K562 (cell line): Measurements from ENCODE around the gene MAML3. TPM values are rescaled to one million over a fixed set of nuclear protein-coding genes. Genes with fewer than 3 reads are reported as not detected.

ENCODE experiments used
- ATAC-seq: fragments of 200-7000 bp; cut with Tn5 transposase; 3 replicates; pipeline ENCODE4 v1.9.1; 2020; ENCODE audit warnings: moderate library complexity
- BruUV-seq: library from RNA; stranded (reverse); fragments of 400-500 nt; replicated peaks from 2 replicates; lab custom pipeline; 2021; lab: Mats Ljungman, UMichigan
- CTCF ChIA-PET: fragments of 300-600 bp; formaldehyde crosslinking; extraction: SDS; loops from one replicate; lab custom pipeline; 2021; ENCODE audit warnings: low intra/inter-chr PET ratio; lab: Yijun Ruan, JAX
- POLR2A ChIA-PET: fragments of 300-600, 350-650 bp; sonication (Branson Sonifier 250); formaldehyde crosslinking; extraction: SDS; loops from one replicate; lab custom pipeline; 2021; ENCODE audit warnings: antibody characterized with exemption, inconsistent platforms; lab: Yijun Ruan, JAX
- DNase-seq, 4 experiments: peaks; one replicate each; pipeline versions ENCODE4 v3.0.0 to v3.0.0-alpha.2; 2011 to 2018; ENCODE audit warnings: low spot score in 3 of 4, mixed read lengths in 3 of 4; ENCODE audit errors: extremely low read depth in 1 of 4
- FAIRE-seq: peaks from 2 replicates; lab custom pipeline; 2011; peaks lifted over from hg19 to GRCh38; lab: Jason Lieb, UNC
- H2AFZ ChIP-seq: 2 replicates; pipeline ENCODE4 v1.6.0; 2011; ENCODE audit warnings: low read depth, low read length, control low read depth, inconsistent platforms
- H3K27ac ChIP-seq: fragments of 200-600 bp; 3 replicates; pipeline ENCODE4 v1.8.0; 2011; ENCODE audit warnings: low read depth, mild to moderate bottlenecking, control low read depth, inconsistent platforms, low read length, moderate library complexity, mixed read lengths; ENCODE audit errors: extremely low read depth
- H3K27me3 ChIP-seq, 2 experiments: fragments of 300-600 bp in 1 of 2; 2 replicates in 1 of 2; 3 replicates in 1 of 2; pipeline versions ENCODE4 v1.6.0 to v1.8.0; 2011; ENCODE audit warnings: inconsistent platforms in 2 of 2, low read length in 2 of 2, mild to moderate bottlenecking in 1 of 2, mixed read lengths in 1 of 2, moderate library complexity in 1 of 2; ENCODE audit not compliant: control insufficient read depth in 2 of 2, insufficient read depth in 2 of 2
- H3K36me3 ChIP-seq: fragments of 300-600 bp; 3 replicates; pipeline ENCODE4 v1.8.0; 2011; ENCODE audit warnings: mild to moderate bottlenecking, low read length, inconsistent platforms; ENCODE audit not compliant: control insufficient read depth, insufficient read depth
- H3K4me1 ChIP-seq, 2 experiments: fragments of 200-600 bp in 1 of 2; replicated peaks in 1 of 2; 2 replicates in 1 of 2; 3 replicates in 1 of 2; pipeline versions ENCODE4 v1.5.1 to v1.8.0; 2011; ENCODE audit warnings: inconsistent platforms in 2 of 2, low read length in 2 of 2, mild to moderate bottlenecking in 1 of 2, mixed read lengths in 1 of 2, moderate library complexity in 1 of 2; ENCODE audit not compliant: control insufficient read depth in 2 of 2, insufficient read depth in 2 of 2
- H3K4me2 ChIP-seq: 2 replicates; pipeline ENCODE4 v1.6.1; 2011; ENCODE audit warnings: low read length, control low read depth, inconsistent platforms, mixed read lengths; ENCODE audit not compliant: insufficient read depth
- H3K4me3 ChIP-seq: fragments of 200-600 bp; sonication (generic), shearing (Covaris generic); 2 replicates; pipeline ENCODE4 v1.5.1; 2016; ENCODE audit warnings: control low read depth, inconsistent platforms
- H3K79me2 ChIP-seq: fragments of 200-600 bp; 3 replicates; pipeline ENCODE4 v1.8.0; 2011; ENCODE audit warnings: low read length, inconsistent platforms; ENCODE audit not compliant: control insufficient read depth, insufficient read depth
- H3K9ac ChIP-seq, 2 experiments: 2 replicates each; pipeline versions ENCODE4 v1.6.0 to v1.6.1; 2011; ENCODE audit warnings: low read depth in 2 of 2, low read length in 2 of 2, control low read depth in 1 of 2, inconsistent platforms in 1 of 2, mild to moderate bottlenecking in 1 of 2, mixed read lengths in 1 of 2; ENCODE audit not compliant: insufficient read depth in 1 of 2
- H3K9me1 ChIP-seq: one replicate; pipeline ENCODE4 v1.6.0; 2011; ENCODE audit warnings: inconsistent platforms, mild to moderate bottlenecking, low read length, moderate library complexity; ENCODE audit not compliant: control insufficient read depth, insufficient read depth
- H3K9me3 ChIP-seq: replicated peaks from 2 replicates; pipeline ENCODE4 v1.5.1; 2011; ENCODE audit warnings: low read depth, low read length, inconsistent platforms; ENCODE audit not compliant: control insufficient read depth, insufficient read depth
- H4K20me1 ChIP-seq: replicated peaks from 2 replicates; pipeline ENCODE4 v1.6.1; 2011; ENCODE audit warnings: low read length, inconsistent platforms, mixed read lengths; ENCODE audit not compliant: control insufficient read depth, insufficient read depth
- ASH1L ChIP-seq: fragments of 450-650 bp; IDR thresholded peaks from 2 replicates; pipeline ENCODE4 v1.6.1; 2018; ENCODE audit warnings: borderline replicate concordance, mild to moderate bottlenecking, low read depth; ENCODE audit not compliant: partially characterized antibody
- BCOR ChIP-seq: fragments of 450-650 bp; IDR thresholded peaks from 2 replicates; pipeline ENCODE4 v1.6.1; 2016
- HLTF ChIP-seq: fragments of 450-650 bp; IDR thresholded peaks from 2 replicates; pipeline ENCODE4 v1.6.1; 2016
- NR2C1 ChIP-seq, 2 experiments: fragments of 450-650 bp; IDR thresholded peaks; 2 replicates each; pipeline ENCODE4 v1.6.1; 2017; ENCODE audit warnings: mild to moderate bottlenecking in 2 of 2, antibody characterized with exemption in 1 of 2, inconsistent platforms in 1 of 2, missing compliant biosample characterization in 1 of 2, missing genetic modification characterization in 1 of 2
- XRCC5 ChIP-seq: fragments of 200-400 bp; formaldehyde crosslinking; IDR thresholded peaks from 2 replicates; pipeline ENCODE4 v1.6.1; 2017; ENCODE audit warnings: low read depth, mild to moderate bottlenecking, low read length
- WGBS: fragments of 100-300 bp; shearing (Covaris generic); methylation state at CpG from one replicate; pipeline ENCODE4 v1.1.6; 2016; ENCODE audit warnings: low coverage, mixed read lengths; ENCODE audit not compliant: insufficient coverage; ENCODE audit errors: missing lambda C conversion rate; 5-methylcytosine and 5-hydroxymethylcytosine counted together
- in situ Hi-C: fragments of 300-500 bp; cut with MboI; formaldehyde crosslinking; loops from 4 replicates; pipeline ENCODE4 v1.15.0; 2018; ENCODE audit warnings: inconsistent platforms, mixed read lengths
- intact Hi-C: fragments of 100-400 bp; cut with micrococcal nuclease; formaldehyde crosslinking; loops from 2 replicates; pipeline ENCODE4 v1.14.2; 2022
- polyA plus RNA-seq, 8 experiments: library from polyadenylated mRNA; depleted of rRNA in 4 of 8; stranded (reverse) in 5 of 8; unstranded in 3 of 8; fragments of >200 nt; fragmentation: Nextera tagmentation in 2 of 8; fragmentation: Illumina TruSeq in 1 of 8; extraction: Ambion mirVana in 2 of 8; extraction: Trizol in 1 of 8; gene quantifications; 2 replicates each; pipeline versions ENCODE4 v1.2.1 to v1.2.3, GENCODE V29; 2011 to 2014; ENCODE audit warnings: inconsistent platforms in 1 of 8, missing spikeins in 1 of 8
- total RNA-seq, 7 experiments: library from RNA; depleted of rRNA in 6 of 7; stranded (reverse); fragments of >200 nt in 6 of 7; fragmentation: Illumina TruSeq in 2 of 7; extraction: Trizol in 2 of 7; gene quantifications; 2 replicates each; pipeline versions ENCODE4 v1.2.1 to v1.2.3, GENCODE V29; 2011 to 2021; ENCODE audit warnings: low replicate concordance in 1 of 7
- TF ChIP-seq, protein P1 (sequence below): fragments of 250-450 bp; sonication (Bioruptor Pico); IDR thresholded peaks from 2 replicates; pipeline ENCODE4 v1.9.0; 2021; ENCODE audit warnings: mild to moderate bottlenecking, inconsistent platforms
- TF ChIP-seq, protein P2 (sequence below): fragments of 250-450 bp; sonication (Bioruptor Pico); IDR thresholded peaks from 2 replicates; pipeline ENCODE4 v1.4.0; 2020; ENCODE audit warnings: borderline replicate concordance

MAML3 gene
- total and polyA plus RNA-seq, 9 of the 15 experiments (the other 6 are each of a cell fraction or from before 2014, with no cell fraction given): 0.01 to 0.55 (median 0.25) TPM

DNA sequence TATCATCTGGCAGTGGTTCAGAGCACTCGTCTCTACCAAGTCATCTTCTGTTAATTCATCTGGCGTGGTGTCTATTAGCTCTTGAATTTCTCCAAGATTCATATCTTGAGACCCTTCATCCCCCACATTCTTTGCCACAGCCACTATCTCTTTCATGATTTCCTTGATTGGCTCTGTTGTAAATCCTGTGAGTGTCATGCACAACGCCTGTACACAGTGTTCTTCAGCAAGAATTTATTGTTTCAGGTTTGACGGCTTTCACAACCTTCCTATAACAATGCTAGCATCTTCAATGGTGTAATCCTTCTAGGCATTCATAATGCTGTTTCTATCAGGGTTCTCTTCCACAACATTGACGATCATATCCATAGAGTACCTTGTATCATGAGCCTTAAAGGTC, 457.5 kb downstream of the MAML3 start:
- peaks cover 6 to 10% of the 10 kb centered on the region in 2 experiments; a peak in 4 of 5 replicates for H3K4me1 ChIP-seq
- no peaks in the 10 kb centered on the region for H4K20me1 ChIP-seq
- H3K36me3 ChIP-seq: peaks cover 7% of the 10 kb centered on the region; the same call in 1 of the 3 replicates
- ChIA-PET CTCF (no interaction called here), POLR2A (interaction anchor here (0.5 to 1.5 kb wide), 2 partner anchors 12 to 598 kb away, joined by 4 to 5 read pairs; no protein-coding TSS in a partner anchor)
- WGBS: 68% methylated on average over 5 of the region's 5 CpGs
- H3K9ac ChIP-seq: no peak overlapping the region
- in situ Hi-C loops (no loop called here), intact Hi-C loops (no loop called here)
- no peak overlapping the region for H2AFZ ChIP-seq
- DNase-seq (no peak), FAIRE-seq (no peak), ATAC-seq (no peak)
- H3K27me3 ChIP-seq: no peaks in the 10 kb centered on the region
- H3K79me2 ChIP-seq: no peaks in the 10 kb centered on the region
- BruUV-seq: no TSS peak
- TF ChIP-seq, protein P1, sequence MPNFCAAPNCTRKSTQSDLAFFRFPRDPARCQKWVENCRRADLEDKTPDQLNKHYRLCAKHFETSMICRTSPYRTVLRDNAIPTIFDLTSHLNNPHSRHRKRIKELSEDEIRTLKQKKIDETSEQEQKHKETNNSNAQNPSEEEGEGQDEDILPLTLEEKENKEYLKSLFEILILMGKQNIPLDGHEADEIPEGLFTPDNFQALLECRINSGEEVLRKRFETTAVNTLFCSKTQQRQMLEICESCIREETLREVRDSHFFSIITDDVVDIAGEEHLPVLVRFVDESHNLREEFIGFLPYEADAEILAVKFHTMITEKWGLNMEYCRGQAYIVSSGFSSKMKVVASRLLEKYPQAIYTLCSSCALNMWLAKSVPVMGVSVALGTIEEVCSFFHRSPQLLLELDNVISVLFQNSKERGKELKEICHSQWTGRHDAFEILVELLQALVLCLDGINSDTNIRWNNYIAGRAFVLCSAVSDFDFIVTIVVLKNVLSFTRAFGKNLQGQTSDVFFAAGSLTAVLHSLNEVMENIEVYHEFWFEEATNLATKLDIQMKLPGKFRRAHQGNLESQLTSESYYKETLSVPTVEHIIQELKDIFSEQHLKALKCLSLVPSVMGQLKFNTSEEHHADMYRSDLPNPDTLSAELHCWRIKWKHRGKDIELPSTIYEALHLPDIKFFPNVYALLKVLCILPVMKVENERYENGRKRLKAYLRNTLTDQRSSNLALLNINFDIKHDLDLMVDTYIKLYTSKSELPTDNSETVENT (CRISPR knock-in tag): no peak
- TF ChIP-seq HLTF (no peak), ASH1L (no peak), NR2C1 (IDR thresholded peaks at IDR 0.05) (no peak), NR2C1 (tag; IDR thresholded peaks at IDR 0.05) (no peak), BCOR (no peak), XRCC5 (no peak)
- TF ChIP-seq, protein P2, sequence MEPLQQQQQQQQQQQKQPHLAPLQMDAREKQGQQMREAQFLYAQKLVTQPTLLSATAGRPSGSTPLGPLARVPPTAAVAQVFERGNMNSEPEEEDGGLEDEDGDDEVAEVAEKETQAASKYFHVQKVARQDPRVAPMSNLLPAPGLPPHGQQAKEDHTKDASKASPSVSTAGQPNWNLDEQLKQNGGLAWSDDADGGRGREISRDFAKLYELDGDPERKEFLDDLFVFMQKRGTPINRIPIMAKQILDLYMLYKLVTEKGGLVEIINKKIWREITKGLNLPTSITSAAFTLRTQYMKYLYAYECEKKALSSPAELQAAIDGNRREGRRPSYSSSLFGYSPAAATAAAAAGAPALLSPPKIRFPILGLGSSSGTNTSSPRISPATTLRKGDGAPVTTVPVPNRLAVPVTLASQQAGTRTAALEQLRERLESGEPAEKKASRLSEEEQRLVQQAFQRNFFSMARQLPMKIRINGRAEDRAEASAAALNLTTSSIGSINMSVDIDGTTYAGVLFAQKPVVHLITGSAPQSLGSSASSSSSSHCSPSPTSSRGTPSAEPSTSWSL (CRISPR knock-in tag): no peak
- no peaks in the 10 kb centered on the region for H3K9me3 ChIP-seq
- no peak overlapping the region for H3K4me2 ChIP-seq
- H3K27ac ChIP-seq: no peak overlapping the region
- no peak overlapping the region for H3K4me3 ChIP-seq
- H3K9me1 ChIP-seq: no peaks in the 10 kb centered on the region
